Medulla oblongata (tissue), 1 donor: ENCODE measurements around the gene C16orf96.

Experiments
- DNase-seq: peaks from one replicate; pipeline ENCODE4 v3.0.0-alpha.2; 2015; ENCODE audit errors: extremely low spot score

The C16orf96 gene

GRCh38 chr16:4601036-4601863, 45.1 kb downstream of the C16orf96 start:
- peak; percentile 63 for DNase-seq

GRCh38 chr16:4601864-4602186, 45.7 kb downstream of the C16orf96 start:
- no peak for DNase-seq

GRCh38 chr16:4602331-4602730, 46.2 kb downstream of the C16orf96 start:
- DNase-seq, result no peak

- DNase-seq, result no peak
Measured at GRCh38 chr16:4603624-4604170, 47.6 kb downstream of the C16orf96 start.

- DNase-seq, result no peak
Measured at GRCh38 chr16:4604401-4604800, 48.3 kb downstream of the C16orf96 start.

- DNase-seq, result no peak
Measured at GRCh38 chr16:4606354-4606753, 50.2 kb downstream of the C16orf96 start.

DNA sequence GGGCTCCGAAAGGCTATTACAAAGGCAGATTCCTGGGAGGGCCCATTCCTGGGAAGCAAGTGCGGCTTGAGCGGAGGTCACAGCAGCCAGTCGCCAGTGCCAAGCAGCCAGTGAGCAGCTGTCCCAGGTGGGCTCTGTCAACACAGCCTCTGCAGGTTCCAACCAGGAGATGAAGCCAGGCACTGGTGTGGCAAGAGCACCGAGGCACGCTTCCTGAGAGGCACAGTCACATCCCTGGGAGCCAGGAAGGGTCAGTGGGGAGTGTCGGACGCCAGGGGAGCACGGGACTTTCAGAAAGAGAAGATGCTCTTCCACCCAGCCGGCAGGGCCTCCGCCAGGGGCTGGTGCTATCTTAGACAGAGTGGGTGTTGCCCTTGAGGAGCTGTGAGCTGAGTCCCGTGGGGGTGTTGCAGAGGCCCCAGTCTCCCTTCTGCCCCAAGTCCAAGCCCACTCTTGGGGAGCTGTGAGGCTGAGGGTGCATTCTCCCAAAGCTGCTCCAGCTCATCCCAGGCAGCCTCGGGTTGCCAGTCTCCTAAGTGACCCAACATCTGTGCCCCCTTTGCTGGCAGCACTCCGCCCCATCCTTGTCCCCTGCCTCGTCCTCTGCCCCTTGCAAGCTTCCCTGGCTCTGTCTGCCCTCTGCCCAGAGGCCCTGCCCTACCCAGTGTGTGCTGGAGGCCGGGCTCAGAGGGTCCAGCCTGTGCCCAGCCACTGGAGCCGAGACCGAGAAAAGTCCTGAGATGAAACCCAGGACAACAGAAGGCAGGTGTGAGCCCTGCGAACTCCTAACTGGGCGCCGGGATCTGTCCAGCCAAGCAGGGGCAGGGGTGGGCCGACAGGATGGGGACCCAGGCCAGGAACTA, 51.9 kb downstream of the C16orf96 start:
- DNase-seq, result no peak

- no peak for DNase-seq
Measured at GRCh38 chr16:4608704-4608980, 52.5 kb downstream of the C16orf96 start.

DNA sequence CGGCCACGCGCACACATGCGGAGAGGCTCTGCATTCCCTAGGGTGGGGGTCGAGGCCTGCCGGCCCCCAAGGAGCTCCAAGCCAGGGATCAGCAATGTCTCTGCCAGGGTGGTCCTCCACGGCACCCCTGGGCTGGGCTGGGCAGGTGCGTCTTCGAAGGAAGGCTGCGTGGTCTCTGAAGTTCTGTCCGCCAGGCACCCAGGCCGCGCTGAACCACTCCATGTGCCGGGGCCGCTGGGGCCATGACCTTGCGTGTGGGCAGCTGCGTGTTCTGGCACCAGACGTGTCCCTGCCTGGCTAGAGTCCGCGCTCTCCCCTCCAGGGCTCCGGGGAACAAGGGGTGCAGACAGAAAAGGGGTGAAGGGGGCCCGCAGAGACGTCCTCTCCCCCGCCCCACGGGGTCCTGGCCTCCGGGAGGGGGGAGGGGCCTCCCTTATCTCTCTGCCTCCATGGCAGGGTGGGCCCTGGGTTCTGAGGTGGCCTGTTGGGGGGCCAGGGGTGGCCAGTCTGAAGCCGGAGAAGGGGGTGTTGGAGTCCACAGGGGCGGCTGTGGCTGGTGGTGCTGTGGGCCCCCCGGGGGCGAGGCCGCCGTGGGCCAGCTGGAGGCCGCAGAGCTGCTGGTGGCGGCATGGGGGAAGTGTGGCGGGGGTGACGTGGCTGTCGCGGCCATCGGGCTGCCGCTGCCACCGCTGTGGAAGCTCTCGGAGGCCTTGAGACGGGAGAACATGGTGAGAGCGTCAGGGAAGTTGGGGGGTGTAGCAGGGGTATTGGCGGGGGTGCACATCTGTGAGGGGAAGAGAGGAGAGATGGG, 53.3 kb downstream of the C16orf96 start:
- DNase-seq, result no peak

- DNase-seq, result no peak
Measured at GRCh38 chr16:4610011-4611005, 54.2 kb downstream of the C16orf96 start.

GRCh38 chr16:4611337-4612021, 55.3 kb downstream of the C16orf96 start:
- DNase-seq, result no peak

DNA sequence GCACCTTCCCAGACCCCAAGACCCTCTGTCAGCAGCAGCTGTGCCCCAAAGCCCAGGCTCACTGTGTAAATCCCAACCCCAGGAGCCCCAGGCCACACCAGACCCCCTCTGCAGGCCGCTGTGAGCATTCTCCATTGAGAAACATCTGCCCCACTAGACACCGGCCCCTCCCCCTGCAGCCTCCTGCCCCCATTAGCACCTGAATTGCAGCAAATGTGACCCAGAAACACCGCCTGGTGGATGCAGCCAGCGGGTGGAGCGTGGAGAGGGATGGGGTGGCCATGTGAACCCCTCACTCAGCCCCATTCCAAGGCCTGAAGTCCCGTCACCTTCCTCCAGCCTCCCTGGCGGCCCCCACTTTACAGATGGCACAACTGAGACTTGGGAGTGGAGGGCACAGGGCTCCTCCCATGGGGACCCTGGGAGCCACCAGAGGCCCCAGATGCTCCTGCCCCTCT, 56.4 kb downstream of the C16orf96 start:
- no peak for DNase-seq

DNA sequence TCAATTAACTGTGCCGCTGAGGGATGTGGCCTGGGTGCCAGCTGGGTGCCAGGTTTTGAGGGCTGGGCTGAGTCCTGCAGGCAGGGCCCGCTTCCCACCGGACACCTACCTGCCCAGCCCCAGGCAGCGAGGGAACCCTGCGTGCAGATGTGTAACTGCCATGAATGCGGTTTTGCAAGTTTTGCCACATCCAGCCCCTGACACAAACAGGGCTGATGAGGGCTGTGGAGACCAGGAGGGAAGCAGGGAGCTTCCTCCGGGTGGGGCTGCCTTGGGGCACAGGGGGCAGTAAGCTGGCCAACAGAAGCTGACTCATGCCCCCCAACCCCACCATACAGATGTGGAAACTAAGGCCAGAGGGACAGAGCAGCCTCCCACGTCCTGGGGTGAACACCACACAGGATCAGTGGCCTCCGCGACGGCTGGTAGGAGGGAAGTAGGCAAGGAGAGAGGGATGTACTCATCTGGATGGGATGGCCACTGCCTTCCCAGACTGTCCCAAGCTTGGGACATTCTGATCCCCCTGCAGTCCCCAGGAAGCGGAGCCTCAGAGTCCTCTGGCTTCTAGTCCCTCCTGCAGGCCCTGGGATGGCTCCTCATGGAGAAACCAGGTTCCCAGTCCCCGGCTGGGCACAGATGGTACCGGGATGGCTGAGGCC, 57.0 kb downstream of the C16orf96 start:
- no peak for DNase-seq

DNA sequence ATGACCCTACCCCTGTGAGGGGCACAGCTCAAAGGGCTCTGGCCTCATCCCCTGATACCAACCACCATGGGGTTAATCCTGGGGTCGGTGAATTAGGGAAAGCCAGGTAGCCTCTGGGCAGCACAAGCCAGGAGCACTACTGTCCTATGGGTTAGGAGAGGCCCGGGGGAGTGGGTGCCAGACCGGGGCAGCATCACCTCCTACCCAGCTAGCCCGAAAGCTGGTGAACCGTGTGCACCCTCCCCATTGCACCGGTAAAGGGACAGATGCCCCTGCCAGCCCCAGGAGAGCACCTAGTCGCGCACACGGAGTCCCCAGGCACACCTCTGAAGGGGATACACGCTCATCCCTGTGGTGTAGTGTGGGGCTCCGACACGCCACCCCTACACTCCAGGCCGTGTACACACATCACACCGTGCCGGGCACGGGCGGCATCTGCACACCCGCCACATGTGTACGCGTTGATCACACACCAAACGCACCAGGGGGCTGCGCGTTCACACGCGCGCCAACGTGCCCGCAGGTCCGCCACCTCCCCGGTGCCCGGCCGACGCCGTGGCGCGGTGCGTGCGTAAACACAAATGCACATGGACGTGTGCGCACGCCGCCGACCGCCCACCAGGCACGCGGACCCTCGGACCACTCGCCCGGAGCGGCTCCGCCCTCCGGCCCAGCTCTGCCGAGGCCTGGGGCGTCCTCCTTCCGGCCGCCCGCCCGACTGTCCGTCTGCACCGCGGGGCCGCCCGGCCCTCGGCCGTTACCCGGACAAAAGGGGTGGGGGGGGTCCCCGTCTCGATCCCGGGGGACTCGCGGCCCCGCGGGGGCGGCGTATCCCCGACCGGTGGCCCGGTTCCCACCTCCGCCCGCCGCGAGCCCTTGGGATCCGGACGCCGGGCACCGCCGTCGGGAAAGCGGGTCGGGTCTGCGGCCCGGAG, 57.8 kb downstream of the C16orf96 start:
- no peak for DNase-seq

- DNase-seq, result peak; percentile 86
Measured at GRCh38 chr16:4614571-4615383, 58.6 kb downstream of the C16orf96 start, which contains the start of gene UBALD1. TSS of gene UBALD1 (minus strand) at chr16:4614888. CDS start at chr16:4614797, 91 bp downstream.

DNA sequence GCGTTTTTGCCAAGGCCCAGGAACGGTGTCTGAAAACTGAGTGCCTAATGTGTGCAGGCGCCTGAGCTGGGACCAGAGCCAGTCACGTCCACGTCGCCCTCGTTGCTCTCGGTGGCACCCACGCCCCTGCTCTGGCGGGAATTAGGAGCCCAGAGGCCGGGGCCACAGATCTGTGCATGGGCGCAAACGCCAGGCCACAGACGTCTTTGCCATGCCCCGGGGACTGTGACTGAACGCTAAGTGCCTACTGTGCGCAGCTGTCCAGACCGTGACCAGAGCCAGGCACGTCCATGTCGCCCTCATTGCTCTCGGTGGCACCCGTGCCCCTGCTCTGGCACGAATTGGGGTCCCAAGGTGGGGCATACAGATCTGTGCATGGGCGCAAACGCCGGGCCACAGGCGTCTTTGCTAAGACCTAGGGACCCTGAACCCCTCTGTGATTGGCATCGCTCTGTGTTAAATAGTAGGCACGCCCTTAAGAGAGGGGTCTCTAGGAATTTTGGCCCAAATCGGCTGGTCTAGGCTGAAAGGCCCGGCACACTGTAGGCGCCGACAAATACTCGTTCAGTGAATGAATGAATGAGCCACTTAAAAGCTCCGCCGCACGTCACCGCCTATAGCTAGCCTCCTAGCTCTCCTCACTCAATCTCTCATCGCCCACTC, 59.4 kb downstream of the C16orf96 start:
- DNase-seq, result no peak
